Bronchial epithelial cell (primary cell): Measurements from ENCODE around the gene SUMF1. TPM values are rescaled to one million over a fixed set of nuclear protein-coding genes. Genes with fewer than 3 reads are reported as not detected.

Experiments used
- DNase-seq: peaks from one replicate; pipeline ENCODE4 v3.0.0-alpha.2; 2010; ENCODE audit warnings: low read depth
- FAIRE-seq: peaks from 2 replicates; lab custom pipeline; 2011; peaks lifted over from hg19 to GRCh38; lab: Jason Lieb, UNC
- H3K27me3 ChIP-seq: 2 replicates; pipeline ENCODE4 v1.5.1; 2011; ENCODE audit warnings: low read length; ENCODE audit not compliant: control insufficient read depth, insufficient read depth
- H3K36me3 ChIP-seq: 2 replicates; pipeline ENCODE4 v1.5.1; 2011; ENCODE audit warnings: low read length; ENCODE audit not compliant: control insufficient read depth, insufficient read depth
- H3K4me3 ChIP-seq: 2 replicates; pipeline ENCODE4 v1.5.1; 2011; ENCODE audit warnings: mild to moderate bottlenecking, low read depth, low read length, control low read depth
- total RNA-seq: library from RNA; depleted of rRNA; stranded (reverse); fragments of >200 nt; gene quantifications from 2 replicates; pipeline ENCODE4 v1.2.1, GENCODE V29; 2014
- TF ChIP-seq, protein P1 (sequence below): IDR thresholded peaks from 2 replicates; pipeline ENCODE4 v1.5.1; 2011; ENCODE audit warnings: mild to moderate bottlenecking, moderate library complexity, low read length, control low read depth, inconsistent platforms; ENCODE audit not compliant: insufficient read depth, severe bottlenecking

The SUMF1 gene
- total RNA-seq, 1 donor from 2014 or later, result 44.5 TPM

DNA sequence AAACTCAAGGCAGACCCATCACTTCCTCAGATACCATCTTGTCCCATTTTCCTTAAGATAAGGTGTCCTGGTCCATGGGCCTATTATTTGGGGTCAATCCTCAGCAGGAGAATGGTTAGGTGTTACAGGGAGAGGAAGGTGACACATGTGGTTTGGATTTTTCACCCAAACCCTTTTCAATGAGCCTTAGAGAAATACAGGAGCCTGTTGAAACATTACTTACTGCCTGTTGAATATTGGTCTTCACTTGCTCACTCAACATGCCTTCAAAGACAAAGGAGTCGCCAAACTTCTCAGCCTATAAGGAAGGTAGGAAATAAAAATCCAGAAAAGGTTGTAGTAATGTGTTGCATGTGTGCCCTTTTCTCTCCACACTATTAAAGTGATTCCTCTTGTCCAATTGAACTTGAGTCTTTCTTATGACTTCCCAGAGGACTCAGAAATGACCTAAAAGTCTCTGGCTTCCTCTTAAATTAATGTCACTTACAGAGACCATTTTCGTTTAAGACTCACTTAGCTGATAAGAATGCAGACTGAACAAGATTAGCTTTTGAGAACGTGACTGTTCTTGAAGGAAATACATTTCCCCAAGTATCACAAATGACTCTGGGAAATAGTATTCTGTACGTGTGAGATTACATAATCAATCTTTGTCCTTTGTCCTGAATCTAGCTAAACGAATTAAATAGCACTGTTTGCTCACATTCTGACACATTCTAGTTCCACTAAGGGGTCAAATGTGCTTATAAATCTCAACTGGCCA is 17.8 kb downstream of the SUMF1 start:
- FAIRE-seq, result no peak
- no peaks in the 10 kb centered on the region for H3K36me3 ChIP-seq
- no peak for DNase-seq
- TF ChIP-seq, protein P1, sequence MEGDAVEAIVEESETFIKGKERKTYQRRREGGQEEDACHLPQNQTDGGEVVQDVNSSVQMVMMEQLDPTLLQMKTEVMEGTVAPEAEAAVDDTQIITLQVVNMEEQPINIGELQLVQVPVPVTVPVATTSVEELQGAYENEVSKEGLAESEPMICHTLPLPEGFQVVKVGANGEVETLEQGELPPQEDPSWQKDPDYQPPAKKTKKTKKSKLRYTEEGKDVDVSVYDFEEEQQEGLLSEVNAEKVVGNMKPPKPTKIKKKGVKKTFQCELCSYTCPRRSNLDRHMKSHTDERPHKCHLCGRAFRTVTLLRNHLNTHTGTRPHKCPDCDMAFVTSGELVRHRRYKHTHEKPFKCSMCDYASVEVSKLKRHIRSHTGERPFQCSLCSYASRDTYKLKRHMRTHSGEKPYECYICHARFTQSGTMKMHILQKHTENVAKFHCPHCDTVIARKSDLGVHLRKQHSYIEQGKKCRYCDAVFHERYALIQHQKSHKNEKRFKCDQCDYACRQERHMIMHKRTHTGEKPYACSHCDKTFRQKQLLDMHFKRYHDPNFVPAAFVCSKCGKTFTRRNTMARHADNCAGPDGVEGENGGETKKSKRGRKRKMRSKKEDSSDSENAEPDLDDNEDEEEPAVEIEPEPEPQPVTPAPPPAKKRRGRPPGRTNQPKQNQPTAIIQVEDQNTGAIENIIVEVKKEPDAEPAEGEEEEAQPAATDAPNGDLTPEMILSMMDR, result no peak
- H3K27me3 ChIP-seq, result no peaks in the 10 kb centered on the region
- H3K4me3 ChIP-seq, result no peak overlapping the region

DNA sequence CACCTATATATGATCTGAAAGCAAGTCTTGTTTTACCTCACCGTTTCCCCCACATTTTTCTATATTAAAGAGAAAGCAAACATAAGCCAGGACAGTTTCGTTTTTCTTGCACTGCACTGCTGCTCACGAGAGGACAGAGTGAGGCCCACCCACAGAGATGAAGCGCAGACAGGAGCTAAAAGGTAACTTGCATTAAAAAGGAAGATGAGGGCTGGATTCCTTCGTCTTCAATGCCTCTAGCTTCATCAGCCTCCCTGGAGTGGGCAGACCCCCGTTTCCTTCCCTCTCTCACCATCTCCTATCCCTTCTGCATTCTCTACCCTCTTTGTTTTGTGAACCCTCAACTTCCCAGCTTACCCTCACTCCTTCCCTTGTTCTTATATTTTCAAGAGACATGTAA is 18.9 kb downstream of the SUMF1 start:
- TF ChIP-seq, protein P1, result no peak
- Histone ChIP-seq H3K4me3 (no peak overlapping the region), H3K36me3 (no peaks in the 10 kb centered on the region), H3K27me3 (no peaks in the 10 kb centered on the region)
- FAIRE-seq, result no peak
- no peak for DNase-seq

- no peaks in the 10 kb centered on the region for H3K36me3 ChIP-seq
- no peak for FAIRE-seq
- TF ChIP-seq, protein P1, result no peak
- no peak for DNase-seq
- no peaks in the 10 kb centered on the region for H3K27me3 ChIP-seq
- no peak overlapping the region for H3K4me3 ChIP-seq
These were observed 19.6 kb downstream of the SUMF1 start for GRCh38 chr3:4447295-4447999.

- TF ChIP-seq, protein P1, result no peak
- no peak for FAIRE-seq
- DNase-seq, result no peak
- no peaks in the 10 kb centered on the region for H3K27me3 ChIP-seq
- no peak overlapping the region for H3K4me3 ChIP-seq
- H3K36me3 ChIP-seq, result no peaks in the 10 kb centered on the region
These were observed 26.1 kb downstream of the SUMF1 start for GRCh38 chr3:4440951-4441350.

GRCh38 chr3:4438296-4438695 is 28.8 kb downstream of the SUMF1 start:
- Histone ChIP-seq H3K4me3 (no peak overlapping the region), H3K36me3 (no peaks in the 10 kb centered on the region), H3K27me3 (no peaks in the 10 kb centered on the region)
- FAIRE-seq (no peak), DNase-seq (peak; percentile 64)
- TF ChIP-seq, protein P1, result no peak
